Effector memory CD8-positive, alpha-beta T cell (primary cell): ENCODE data around the gene SLC30A10.
"Not testable (repeated sequence)": the region's sequence is repeated elsewhere in the genome, so short reads cannot be mapped to it uniquely, and the experiment has no call there.

Source experiments
- ATAC-seq: fragments of 150-1000 bp; cut with Tn5 transposase; replicated peaks from 2 replicates; pipeline ENCODE4 v1.10.0; 2021; ENCODE audit warnings: mild to moderate bottlenecking, moderate library complexity
- DNase-seq, 3 experiments: peaks; one replicate each; pipeline ENCODE4 v3.0.0; 2021
- H3K27ac Mint-ChIP-seq, 2 donors: one replicate each; pipeline ENCODE4 v1.8.0; 2022; ENCODE audit warnings: mild to moderate bottlenecking in 2 of 2, mixed read lengths in 2 of 2, moderate library complexity in 2 of 2
- H3K27me3 Mint-ChIP-seq, 2 donors: one replicate each; pipeline ENCODE4 v1.8.0; 2022; ENCODE audit warnings: mixed read lengths in 2 of 2
- H3K36me3 Mint-ChIP-seq: one replicate; pipeline ENCODE4 v1.8.0; 2022; ENCODE audit warnings: mild to moderate bottlenecking, moderate library complexity, mixed read lengths; ENCODE audit not compliant: insufficient read depth
- H3K4me1 Mint-ChIP-seq, 2 donors: one replicate each; pipeline ENCODE4 v1.8.0; 2022; ENCODE audit warnings: low read depth in 2 of 2, mixed read lengths in 2 of 2
- H3K4me3 Mint-ChIP-seq, 2 donors: one replicate each; pipeline ENCODE4 v1.8.0; 2022; ENCODE audit warnings: mild to moderate bottlenecking in 2 of 2, mixed read lengths in 2 of 2, moderate library complexity in 2 of 2
- H3K9me3 Mint-ChIP-seq, 2 donors: one replicate each; pipeline ENCODE4 v1.8.0; 2022; ENCODE audit warnings: mixed read lengths in 2 of 2

SLC30A10 gene

DNA sequence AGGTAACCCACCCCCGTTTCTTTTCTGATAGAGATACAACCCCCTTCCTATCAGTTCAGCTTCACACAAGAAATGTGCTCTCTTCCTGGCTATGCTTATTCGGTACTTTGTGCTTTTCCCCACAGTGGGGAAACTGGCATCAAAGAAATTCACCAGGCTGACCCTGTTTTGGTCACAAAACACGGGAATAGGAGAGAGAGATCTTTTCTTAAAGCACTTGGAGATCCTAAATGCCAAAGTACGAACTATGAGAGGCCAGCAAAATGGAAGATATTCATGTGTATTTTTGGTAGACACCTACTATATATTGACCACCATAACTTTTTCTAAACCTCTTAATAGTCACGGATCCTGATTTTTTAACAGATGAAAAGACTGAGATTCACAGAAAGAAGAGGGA, 30.0 kb downstream of the SLC30A10 start:
- DNase-seq, result no peak
- no peak overlapping the region for H3K4me3 Mint-ChIP-seq
- H3K9me3 Mint-ChIP-seq, result no peaks in the 10 kb centered on the region
- no peak for ATAC-seq
- no peaks in the 10 kb centered on the region for H3K36me3 Mint-ChIP-seq
- H3K27ac Mint-ChIP-seq, result no peak overlapping the region
- H3K27me3 Mint-ChIP-seq, result peaks cover 0 to 8% of the 10 kb centered on the region in 2 donors
- no peaks in the 10 kb centered on the region for H3K4me1 Mint-ChIP-seq

DNA sequence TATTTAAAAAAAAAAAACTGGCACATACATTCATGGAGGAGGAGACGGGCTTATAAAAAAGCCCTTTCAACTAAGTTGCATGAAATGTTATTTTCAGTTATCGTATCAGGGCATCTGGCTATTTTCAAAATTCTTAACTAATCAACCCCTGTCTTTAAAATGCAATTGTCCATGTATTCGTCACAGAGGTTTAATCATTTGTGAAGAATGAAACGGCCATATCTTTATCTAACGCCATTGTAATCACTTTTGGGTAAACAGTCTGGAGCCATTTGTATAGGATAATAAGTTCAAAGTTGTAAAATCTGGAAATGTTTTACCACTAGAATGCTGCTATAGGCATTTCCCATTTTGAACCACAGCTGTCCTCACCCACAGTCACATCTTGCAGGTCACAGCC, 30.4 kb downstream of the SLC30A10 start:
- Mint-ChIP-seq H3K9me3 (no peaks in the 10 kb centered on the region), H3K4me3 (no peak overlapping the region), H3K27ac (no peak overlapping the region), H3K27me3 (peaks cover 0 to 8% of the 10 kb centered on the region in 2 donors), H3K4me1 (no peaks in the 10 kb centered on the region), H3K36me3 (no peaks in the 10 kb centered on the region)
- ATAC-seq, result no peak
- DNase-seq, result no peak

DNA sequence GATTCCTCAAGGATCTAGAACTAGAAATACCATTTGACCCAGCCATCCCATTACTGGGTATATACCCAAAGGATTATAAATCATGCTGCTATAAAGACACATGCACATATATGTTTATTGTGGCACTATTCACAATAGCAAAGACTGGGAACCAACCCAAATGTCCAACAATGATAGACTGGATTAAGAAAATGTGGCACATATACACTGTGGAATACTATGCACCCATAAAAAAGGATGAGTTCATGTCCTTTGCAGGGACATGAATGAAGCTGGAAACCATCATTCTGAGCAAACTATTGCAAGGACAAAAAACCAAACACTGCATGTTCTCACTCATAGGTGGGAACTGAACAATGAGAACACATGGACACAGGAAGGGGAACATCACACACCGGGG, 36.1 kb downstream of the SLC30A10 start:
- not testable (repeated sequence) for H3K4me1 Mint-ChIP-seq, H3K9me3 Mint-ChIP-seq, H3K36me3 Mint-ChIP-seq, DNase-seq, H3K4me3 Mint-ChIP-seq, H3K27ac Mint-ChIP-seq, ATAC-seq
- peaks cover 7 to 18% of the 10 kb centered on the region in 2 donors for H3K27me3 Mint-ChIP-seq

DNA sequence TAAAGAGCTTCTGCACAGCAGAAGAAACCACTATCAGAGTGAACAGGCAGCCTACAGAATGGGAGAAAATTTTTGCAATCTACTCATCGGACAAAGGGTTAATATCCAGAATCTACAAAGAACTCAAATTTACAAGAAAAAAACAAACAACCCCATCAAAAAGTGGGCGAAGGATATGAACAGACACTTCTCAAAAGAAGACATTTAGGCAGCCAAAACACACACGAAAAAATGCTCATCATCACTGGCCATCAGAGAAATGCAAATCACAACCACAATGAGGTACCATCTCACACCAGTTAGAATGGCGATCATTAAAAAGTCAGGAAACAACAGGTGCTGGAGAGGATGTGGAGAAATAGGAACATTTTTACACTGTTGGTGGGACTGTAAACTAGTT, 36.5 kb downstream of the SLC30A10 start:
- not testable (repeated sequence) for H3K36me3 Mint-ChIP-seq, H3K9me3 Mint-ChIP-seq, H3K27ac Mint-ChIP-seq, H3K4me1 Mint-ChIP-seq, ATAC-seq, H3K4me3 Mint-ChIP-seq, DNase-seq
- H3K27me3 Mint-ChIP-seq, result peaks cover 12 to 18% of the 10 kb centered on the region in 2 donors

DNA sequence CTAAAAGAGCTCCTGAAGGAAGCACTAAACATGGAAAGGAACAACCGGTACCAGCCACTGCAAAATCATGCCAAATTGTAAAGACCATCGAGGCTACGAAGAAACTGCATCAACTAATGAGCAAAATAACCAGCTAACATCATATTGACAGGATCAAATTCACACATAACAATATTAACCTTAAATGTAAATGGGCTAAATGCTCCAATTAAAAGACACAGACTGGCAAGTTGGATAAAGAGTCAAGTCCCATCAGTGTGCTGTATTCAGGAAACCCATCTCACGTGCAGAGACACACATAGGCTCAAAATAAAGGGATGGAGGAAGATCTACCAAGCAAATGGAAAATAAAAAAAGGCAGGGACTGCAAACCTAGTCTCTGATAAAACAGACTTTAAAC, 39.7 kb downstream of the SLC30A10 start:
- DNase-seq, H3K9me3 Mint-ChIP-seq, H3K36me3 Mint-ChIP-seq, H3K4me3 Mint-ChIP-seq, H3K4me1 Mint-ChIP-seq, ATAC-seq, H3K27ac Mint-ChIP-seq: not testable (repeated sequence)
- H3K27me3 Mint-ChIP-seq, result peaks cover 36 to 40% of the 10 kb centered on the region in 2 donors

DNA sequence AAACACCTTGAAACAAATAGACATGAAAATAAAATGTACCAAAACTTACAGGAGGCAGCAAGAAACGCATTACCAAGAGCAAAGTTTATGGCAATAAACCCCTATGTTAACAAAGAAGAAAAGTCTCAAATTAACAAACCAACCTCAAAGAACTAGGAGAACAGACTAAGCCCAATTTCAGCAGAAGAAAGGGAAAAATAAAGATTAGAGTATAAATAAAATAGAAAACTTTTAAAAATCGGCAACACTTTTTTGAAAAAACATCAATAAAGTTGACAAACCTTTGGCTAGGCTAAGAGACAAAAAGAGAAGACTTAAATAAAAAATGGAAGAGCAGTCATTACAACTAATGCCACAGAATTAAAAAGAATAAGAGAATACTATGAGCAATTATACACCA, 42.7 kb downstream of the SLC30A10 start:
- H3K27ac Mint-ChIP-seq, result no peak overlapping the region
- no peak for ATAC-seq
- no peaks in the 10 kb centered on the region for H3K36me3 Mint-ChIP-seq
- H3K4me3 Mint-ChIP-seq, result no peak overlapping the region
- H3K9me3 Mint-ChIP-seq, result no peaks in the 10 kb centered on the region
- H3K27me3 Mint-ChIP-seq, result peaks cover 37 to 44% of the 10 kb centered on the region in 2 donors
- H3K4me1 Mint-ChIP-seq, result no peaks in the 10 kb centered on the region
- DNase-seq, result no peak

DNA sequence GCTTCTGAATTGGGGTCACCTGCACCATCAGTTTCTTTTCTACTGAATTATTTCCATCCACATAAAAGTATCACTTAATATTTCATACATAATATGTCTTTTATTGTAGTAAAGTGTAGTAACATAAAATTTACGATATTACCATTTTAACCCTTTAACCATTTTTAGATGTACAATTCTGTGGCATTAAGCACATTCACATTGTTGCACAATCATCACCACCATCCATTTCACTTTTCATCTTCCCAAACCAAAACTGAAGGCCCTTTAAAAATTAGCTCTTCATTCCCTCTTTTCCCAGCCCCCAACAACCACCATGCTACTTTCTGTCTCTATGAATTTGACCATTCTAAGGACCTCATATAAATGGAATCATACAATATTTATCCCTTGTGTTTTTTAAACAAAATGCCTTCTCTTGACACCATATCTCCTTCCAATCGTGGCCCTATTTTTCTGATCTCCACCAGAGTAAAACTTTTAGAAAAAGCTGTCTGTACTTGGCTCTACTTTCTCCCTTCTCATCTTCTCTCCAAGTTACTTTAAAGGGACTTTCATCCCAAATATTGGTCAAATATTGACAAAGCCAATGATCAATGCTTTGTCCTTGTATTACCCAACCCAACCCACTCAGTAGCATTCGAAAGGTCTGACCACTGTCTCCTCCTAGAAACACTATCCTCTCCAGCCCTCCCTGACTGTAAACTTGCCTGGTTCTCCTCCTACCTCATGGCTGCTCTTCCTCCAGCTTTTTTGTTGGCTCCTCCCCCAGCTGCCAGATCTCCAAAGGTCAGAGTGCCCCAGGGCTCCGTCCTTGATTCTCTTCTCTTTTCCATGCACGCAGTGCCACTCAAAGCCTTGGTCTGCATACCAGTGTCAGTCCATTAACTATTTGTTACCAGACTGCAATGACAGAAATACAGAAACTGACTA, 44.7 kb downstream of the SLC30A10 start:
- H3K27me3 Mint-ChIP-seq, result peaks cover 30 to 34% of the 10 kb centered on the region in 2 donors
- no peak for ATAC-seq
- H3K4me3 Mint-ChIP-seq, result no peak overlapping the region
- H3K9me3 Mint-ChIP-seq, result no peaks in the 10 kb centered on the region
- DNase-seq, result no peak
- H3K36me3 Mint-ChIP-seq, result no peaks in the 10 kb centered on the region
- no peaks in the 10 kb centered on the region for H3K4me1 Mint-ChIP-seq
- no peak overlapping the region for H3K27ac Mint-ChIP-seq

DNA sequence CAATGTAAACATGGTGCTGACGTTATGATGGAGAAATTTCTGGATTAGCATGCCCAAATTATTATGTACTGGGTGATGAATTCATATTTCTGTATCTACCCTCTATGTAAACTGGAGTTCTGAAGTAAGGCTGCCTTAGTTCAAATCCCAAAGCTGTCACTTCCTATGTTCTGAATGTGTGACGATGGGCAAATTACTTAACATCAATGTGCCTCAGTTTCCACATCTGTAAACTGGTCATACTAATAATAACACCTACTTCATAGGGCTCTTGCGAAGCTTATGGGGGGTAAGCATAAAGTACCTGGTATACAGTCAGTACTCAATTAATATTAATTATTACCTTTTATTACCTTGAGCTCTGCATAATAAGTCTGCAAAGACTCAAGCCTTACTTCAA, 45.6 kb downstream of the SLC30A10 start:
- no peak for DNase-seq
- ATAC-seq, result no peak
- H3K27ac Mint-ChIP-seq, result no peak overlapping the region
- no peaks in the 10 kb centered on the region for H3K4me1 Mint-ChIP-seq
- no peaks in the 10 kb centered on the region for H3K9me3 Mint-ChIP-seq
- H3K27me3 Mint-ChIP-seq, result peaks cover 28 to 30% of the 10 kb centered on the region in 2 donors
- no peaks in the 10 kb centered on the region for H3K36me3 Mint-ChIP-seq
- no peak overlapping the region for H3K4me3 Mint-ChIP-seq

DNA sequence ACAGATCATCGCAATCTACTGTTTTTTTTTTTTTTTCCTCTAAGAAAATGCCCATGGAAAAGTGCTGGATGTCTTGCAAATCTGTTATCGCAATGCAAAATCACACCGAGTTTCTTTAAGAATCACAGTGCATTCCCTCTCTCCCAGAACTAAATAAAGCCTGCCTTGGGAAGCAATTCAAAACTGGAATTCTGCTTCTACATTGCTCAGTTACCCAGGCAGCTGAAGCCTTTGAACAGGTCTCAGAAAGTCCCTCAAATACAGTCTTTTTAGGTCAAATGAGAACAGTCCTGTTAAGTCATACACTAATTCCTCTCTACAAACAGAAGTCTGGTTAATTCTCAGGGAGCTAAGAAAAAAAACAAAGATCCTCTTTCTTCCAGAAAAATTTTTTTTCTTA, 46.3 kb downstream of the SLC30A10 start:
- Mint-ChIP-seq H3K27me3 (peaks cover 26 to 28% of the 10 kb centered on the region in 2 donors), H3K27ac (no peak overlapping the region), H3K4me3 (no peak overlapping the region), H3K9me3 (no peaks in the 10 kb centered on the region), H3K36me3 (no peaks in the 10 kb centered on the region), H3K4me1 (no peaks in the 10 kb centered on the region)
- no peak for ATAC-seq
- DNase-seq, result no peak

DNA sequence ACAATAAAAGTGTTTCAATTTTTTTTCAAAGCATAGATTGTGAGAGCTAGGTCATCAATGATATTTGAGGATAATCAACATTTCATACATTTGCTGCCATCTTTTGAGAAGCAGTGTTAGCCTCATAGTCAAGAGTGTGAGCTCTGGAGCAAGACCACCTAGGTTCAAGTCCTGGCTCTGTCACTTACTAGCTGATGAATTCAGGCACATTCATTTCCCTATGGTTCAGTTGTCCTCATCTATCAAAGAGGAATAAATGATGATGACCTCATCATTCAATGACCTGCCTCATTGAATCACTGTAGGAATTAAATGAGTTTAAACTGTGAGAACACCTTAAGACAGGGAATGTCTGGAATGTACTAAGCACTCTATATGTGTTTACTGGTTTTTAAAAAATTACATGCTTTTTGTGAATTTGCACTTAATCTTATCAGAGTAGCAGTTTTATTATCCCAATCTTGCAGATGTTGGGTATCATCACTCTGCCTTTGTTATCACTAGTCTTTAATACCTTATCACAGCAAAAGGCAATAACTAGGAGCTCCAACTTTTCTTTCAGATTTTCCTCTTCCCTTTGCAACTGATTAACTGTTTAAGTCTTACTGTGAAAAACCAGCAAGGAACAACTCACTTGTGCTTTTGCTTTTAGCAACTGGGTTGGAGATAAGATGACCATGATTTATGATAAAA, 47.4 kb downstream of the SLC30A10 start:
- H3K4me1 Mint-ChIP-seq, result no peaks in the 10 kb centered on the region
- DNase-seq (no peak), ATAC-seq (no peak)
- peaks cover 21 to 26% of the 10 kb centered on the region in 2 donors for H3K27me3 Mint-ChIP-seq
- H3K4me3 Mint-ChIP-seq, result no peak overlapping the region
- no peak overlapping the region for H3K27ac Mint-ChIP-seq
- no peaks in the 10 kb centered on the region for H3K9me3 Mint-ChIP-seq
- H3K36me3 Mint-ChIP-seq, result no peaks in the 10 kb centered on the region

DNA sequence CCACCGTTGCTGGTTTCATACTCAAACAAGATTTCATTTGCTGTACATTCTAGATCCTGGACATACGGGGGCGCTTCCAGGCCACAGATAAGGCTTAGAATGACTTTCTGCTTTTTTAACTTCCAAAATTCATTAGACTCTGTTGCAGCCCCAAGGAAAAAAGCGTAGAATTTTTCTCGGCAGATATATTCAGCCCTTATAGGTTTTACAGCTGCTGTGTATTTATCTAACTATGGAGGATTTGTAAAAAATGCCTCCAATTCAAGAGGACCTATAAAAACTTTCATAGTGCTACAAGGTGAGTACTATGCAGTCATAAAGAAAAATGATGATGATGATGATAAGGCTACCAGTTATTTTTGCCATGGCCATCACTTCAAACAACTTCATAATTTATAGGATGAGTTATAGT, 51.6 kb downstream of the SLC30A10 start:
- no peak overlapping the region for H3K27ac Mint-ChIP-seq
- H3K36me3 Mint-ChIP-seq, result no peaks in the 10 kb centered on the region
- no peak for DNase-seq
- H3K9me3 Mint-ChIP-seq, result peaks cover 0 to 2% of the 10 kb centered on the region in 2 donors
- peaks cover 6 to 12% of the 10 kb centered on the region in 2 donors for H3K27me3 Mint-ChIP-seq
- H3K4me1 Mint-ChIP-seq, result no peaks in the 10 kb centered on the region
- no peak for ATAC-seq
- H3K4me3 Mint-ChIP-seq, result no peak overlapping the region

DNA sequence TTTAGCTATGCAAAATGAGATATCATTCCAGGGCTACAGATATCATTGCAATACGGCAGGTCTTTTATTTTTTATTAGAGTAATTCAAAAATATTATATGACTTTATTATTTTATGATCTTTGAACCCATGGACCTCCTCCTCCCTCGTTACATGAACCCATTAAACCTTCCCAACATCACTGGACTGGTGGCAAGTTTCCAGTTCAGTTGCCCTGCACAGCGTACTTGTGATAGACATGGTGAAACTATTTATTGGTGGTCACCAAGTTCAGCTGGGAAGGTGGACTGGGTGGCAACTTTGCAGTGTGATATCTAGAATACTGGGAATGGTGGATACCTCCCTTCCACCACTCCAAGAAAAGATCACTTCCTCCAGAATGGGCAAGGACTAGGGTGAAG, 52.5 kb downstream of the SLC30A10 start:
- Mint-ChIP-seq H3K36me3 (no peaks in the 10 kb centered on the region), H3K4me1 (no peaks in the 10 kb centered on the region), H3K9me3 (peaks cover 0 to 2% of the 10 kb centered on the region in 2 donors), H3K4me3 (no peak overlapping the region), H3K27ac (no peak overlapping the region), H3K27me3 (peaks cover 6 to 12% of the 10 kb centered on the region in 2 donors)
- DNase-seq, result no peak
- no peak for ATAC-seq

DNA sequence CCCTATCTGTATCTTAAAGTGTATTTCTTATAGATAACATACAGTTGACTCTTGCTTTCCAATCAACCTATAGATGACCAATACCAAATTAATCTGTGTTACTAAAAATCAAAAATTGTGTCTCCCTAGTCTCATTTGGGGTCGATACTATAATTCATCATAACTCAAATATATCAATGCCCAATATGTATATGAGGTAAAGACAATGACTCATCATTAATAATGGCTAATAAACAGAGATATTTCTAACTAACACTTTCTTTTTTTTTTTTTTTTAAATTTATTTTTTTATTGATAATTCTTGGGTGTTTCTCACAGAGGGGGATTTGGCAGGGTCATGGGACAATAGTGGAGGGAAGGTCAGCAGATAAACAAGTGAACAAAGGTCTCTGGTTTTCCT, 55.8 kb downstream of the SLC30A10 start:
- not testable (repeated sequence) for ATAC-seq, DNase-seq, H3K9me3 Mint-ChIP-seq

More for the DNA sequence above, 55.8 kb downstream of the SLC30A10 start:
- peaks cover 6 to 12% of the 10 kb centered on the region in 2 donors for H3K27me3 Mint-ChIP-seq
- H3K4me1 Mint-ChIP-seq, H3K27ac Mint-ChIP-seq, H3K36me3 Mint-ChIP-seq, H3K4me3 Mint-ChIP-seq: not testable (repeated sequence)
